ENCODE measurements around the gene TNIK.
"Not testable (repeated sequence)": the region's sequence is repeated elsewhere in the genome, so short reads cannot be mapped to it uniquely, and the experiment has no call there.

TNIK gene

GRCh38 chr3:171369156-171369555 lies 91.0 kb downstream of the TNIK start:
- H3K4me3 ChIP-seq (ENCODE audit: low read length): no peak overlapping the region
- TF ChIP-seq, protein P1, sequence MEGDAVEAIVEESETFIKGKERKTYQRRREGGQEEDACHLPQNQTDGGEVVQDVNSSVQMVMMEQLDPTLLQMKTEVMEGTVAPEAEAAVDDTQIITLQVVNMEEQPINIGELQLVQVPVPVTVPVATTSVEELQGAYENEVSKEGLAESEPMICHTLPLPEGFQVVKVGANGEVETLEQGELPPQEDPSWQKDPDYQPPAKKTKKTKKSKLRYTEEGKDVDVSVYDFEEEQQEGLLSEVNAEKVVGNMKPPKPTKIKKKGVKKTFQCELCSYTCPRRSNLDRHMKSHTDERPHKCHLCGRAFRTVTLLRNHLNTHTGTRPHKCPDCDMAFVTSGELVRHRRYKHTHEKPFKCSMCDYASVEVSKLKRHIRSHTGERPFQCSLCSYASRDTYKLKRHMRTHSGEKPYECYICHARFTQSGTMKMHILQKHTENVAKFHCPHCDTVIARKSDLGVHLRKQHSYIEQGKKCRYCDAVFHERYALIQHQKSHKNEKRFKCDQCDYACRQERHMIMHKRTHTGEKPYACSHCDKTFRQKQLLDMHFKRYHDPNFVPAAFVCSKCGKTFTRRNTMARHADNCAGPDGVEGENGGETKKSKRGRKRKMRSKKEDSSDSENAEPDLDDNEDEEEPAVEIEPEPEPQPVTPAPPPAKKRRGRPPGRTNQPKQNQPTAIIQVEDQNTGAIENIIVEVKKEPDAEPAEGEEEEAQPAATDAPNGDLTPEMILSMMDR (conservative IDR thresholded peaks at IDR 0.05; ENCODE audit: low read length): no peak
- DNase-seq (ENCODE audit: low read depth): no peak

GRCh38 chr3:171366738-171367137 lies 93.5 kb downstream of the TNIK start:
- H3K4me3 ChIP-seq (ENCODE audit: low read length); DNase-seq (ENCODE audit: low read depth): not testable (repeated sequence)

- H3K4me3 ChIP-seq (ENCODE audit: low read length): no peak overlapping the region
- DNase-seq (ENCODE audit: low read depth): no peak
- TF ChIP-seq, protein P1 (conservative IDR thresholded peaks at IDR 0.05; ENCODE audit: low read length): no peak
Measured at GRCh38 chr3:171366043-171366442, 94.2 kb downstream of the TNIK start.

DNA sequence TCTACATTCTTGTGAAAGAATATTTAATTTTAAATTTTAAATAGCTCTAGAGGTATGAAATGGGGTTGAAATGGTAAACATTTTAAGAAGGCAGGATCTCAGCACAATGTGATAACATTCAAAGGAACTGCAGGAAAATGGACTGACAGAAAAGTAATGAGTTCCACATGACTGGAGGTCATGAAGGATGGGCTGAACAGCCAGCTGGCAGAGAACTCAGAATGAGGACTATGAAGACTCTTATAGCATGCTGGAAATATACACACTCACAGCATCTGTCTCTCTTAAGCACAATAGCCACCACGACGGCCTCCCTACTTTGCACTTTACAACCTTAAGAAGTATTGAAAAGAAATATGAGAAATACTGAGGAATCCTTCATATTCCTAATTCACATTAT lies 94.7 kb downstream of the TNIK start:
- peak; percentile 46 for DNase-seq (ENCODE audit: low read depth)
- H3K4me3 ChIP-seq (ENCODE audit: low read length): no peak overlapping the region
- TF ChIP-seq, protein P1 (conservative IDR thresholded peaks at IDR 0.05; ENCODE audit: low read length): no peak

GRCh38 chr3:171364500-171364899 lies 95.7 kb downstream of the TNIK start:
- H3K4me3 ChIP-seq (ENCODE audit: low read length): no peak overlapping the region
- TF ChIP-seq, protein P1 (conservative IDR thresholded peaks at IDR 0.05; ENCODE audit: low read length): no peak
- DNase-seq (ENCODE audit: low read depth): no peak

GRCh38 chr3:171363202-171363601 lies 97.0 kb downstream of the TNIK start:
- TF ChIP-seq, protein P1 (conservative IDR thresholded peaks at IDR 0.05; ENCODE audit: low read length): no peak
- no peak for DNase-seq (ENCODE audit: low read depth)
- H3K4me3 ChIP-seq (ENCODE audit: low read length): no peak overlapping the region

DNA sequence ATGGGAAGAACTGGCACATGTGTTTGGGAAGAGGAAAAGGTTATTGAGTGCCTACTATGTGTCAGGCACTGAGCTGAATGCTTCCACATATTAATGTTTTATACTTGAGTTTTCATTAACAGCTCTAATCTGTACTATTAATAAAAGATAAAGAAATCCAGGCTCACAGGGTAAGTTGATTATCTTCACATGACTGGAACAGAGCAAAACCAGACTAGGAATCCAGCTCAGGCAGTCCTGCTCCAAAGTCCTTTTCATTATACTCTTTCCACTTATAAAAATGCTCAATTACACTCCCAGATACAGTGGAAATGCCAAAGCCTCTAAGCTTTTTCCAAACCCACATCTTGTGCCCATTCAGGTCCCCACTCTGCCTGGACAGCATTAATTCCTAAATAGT lies 97.6 kb downstream of the TNIK start:
- no peak overlapping the region for H3K4me3 ChIP-seq (ENCODE audit: low read length)
- TF ChIP-seq, protein P1 (conservative IDR thresholded peaks at IDR 0.05; ENCODE audit: low read length): no peak
- no peak for DNase-seq (ENCODE audit: low read depth)

DNA sequence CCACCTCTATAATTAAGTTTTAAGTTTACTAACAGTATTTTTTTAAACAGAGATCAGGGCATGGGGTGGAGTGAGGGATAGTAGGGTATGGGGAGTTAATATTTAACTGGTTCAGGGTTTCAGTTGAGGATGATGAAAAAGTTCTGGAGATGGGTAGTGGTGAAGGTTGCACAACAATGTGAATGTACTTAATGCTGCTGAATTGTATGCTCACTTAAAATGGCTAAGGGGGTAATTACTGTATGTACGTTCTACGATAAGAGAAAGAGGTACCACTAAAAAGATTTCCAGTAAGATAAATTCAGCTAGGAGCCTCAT lies 101.4 kb downstream of the TNIK start:
- H3K4me3 ChIP-seq (ENCODE audit: low read length): no peak overlapping the region
- TF ChIP-seq, protein P1 (conservative IDR thresholded peaks at IDR 0.05; ENCODE audit: low read length): no peak
- no peak for DNase-seq (ENCODE audit: low read depth)
